ENCODE results near the gene C14orf93. TPM values are rescaled to one million over a fixed set of nuclear protein-coding genes. Genes with fewer than 3 reads are reported as not detected.

The C14orf93 gene
- total RNA-seq, 3 donors from 2014 or later, result 10.8 to 24.1 (median 19.4) TPM

- DNase-seq (ENCODE audit: low spot score in 2 of 2), result no peak
- no peak overlapping the region for H3K27ac ChIP-seq
- H3K4me1 ChIP-seq, result no peaks in the 10 kb centered on the region
- TF ChIP-seq POLR2AphosphoS5 (IDR thresholded peaks at IDR 0.05) (no peak), POLR2A (IDR thresholded peaks at IDR 0.05) (no peak), CTCF (IDR thresholded peaks at IDR 0.05) (no peak)
- no peak overlapping the region for H3K4me3 ChIP-seq
- H3K9me3 ChIP-seq, result no peaks in the 10 kb centered on the region
- no peaks in the 10 kb centered on the region for H3K27me3 ChIP-seq
- no peaks in the 10 kb centered on the region for H3K36me3 ChIP-seq
- intact Hi-C loops (cut with DNase I; ENCODE audit: low total_unique reads), result no loop called here
Measured at GRCh38 chr14:23023022-23023794, 13.3 kb upstream of the C14orf93 start.

GRCh38 chr14:23021889-23022442, 12.0 kb upstream of the C14orf93 start:
- intact Hi-C loops (cut with DNase I; ENCODE audit: low total_unique reads), result no loop called here
- TF ChIP-seq POLR2A (IDR thresholded peaks at IDR 0.05) (no peak), CTCF (IDR thresholded peaks at IDR 0.05) (no peak), POLR2AphosphoS5 (IDR thresholded peaks at IDR 0.05) (no peak)
- Histone ChIP-seq H3K36me3 (no peaks in the 10 kb centered on the region), H3K27ac (no peak overlapping the region), H3K4me3 (no peak overlapping the region), H3K4me1 (no peaks in the 10 kb centered on the region), H3K27me3 (no peaks in the 10 kb centered on the region), H3K9me3 (no peaks in the 10 kb centered on the region)
- DNase-seq (ENCODE audit: low spot score in 2 of 2), result no peak

- intact Hi-C loops (cut with DNase I; ENCODE audit: low total_unique reads), result no loop called here
- TF ChIP-seq POLR2A (IDR thresholded peaks at IDR 0.05) (no peak), CTCF (IDR thresholded peaks at IDR 0.05) (no peak), POLR2AphosphoS5 (IDR thresholded peaks at IDR 0.05) (no peak)
- no peaks in the 10 kb centered on the region for H3K27me3 ChIP-seq
- no peaks in the 10 kb centered on the region for H3K9me3 ChIP-seq
- H3K4me3 ChIP-seq, result no peak overlapping the region
- no peaks in the 10 kb centered on the region for H3K36me3 ChIP-seq
- H3K4me1 ChIP-seq, result no peaks in the 10 kb centered on the region
- no peak for DNase-seq (ENCODE audit: low spot score in 2 of 2)
- H3K27ac ChIP-seq, result no peak overlapping the region
Measured at GRCh38 chr14:23021434-23021833, 11.5 kb upstream of the C14orf93 start.

GRCh38 chr14:23020143-23021128, 10.5 kb upstream of the C14orf93 start:
- Histone ChIP-seq H3K4me1 (no peaks in the 10 kb centered on the region), H3K4me3 (no peak overlapping the region), H3K27ac (no peak overlapping the region), H3K36me3 (no peaks in the 10 kb centered on the region), H3K9me3 (no peaks in the 10 kb centered on the region), H3K27me3 (no peaks in the 10 kb centered on the region)
- intact Hi-C loops (cut with DNase I; ENCODE audit: low total_unique reads), result no loop called here
- TF ChIP-seq POLR2AphosphoS5 (IDR thresholded peaks at IDR 0.05) (no peak), POLR2A (IDR thresholded peaks at IDR 0.05) (no peak), CTCF (IDR thresholded peaks at IDR 0.05) (no peak)
- DNase-seq (ENCODE audit: low spot score in 2 of 2), result no peak

Measured in breast epithelium (tissue), 4 donors.